Stimulated activated CD8-positive, alpha-beta memory T cell treated with anti-CD3 and anti-CD28 coated beads, Interleukin-2, amount 100 ng/mL, for 1 hour (primary cell): Measurements from ENCODE around the gene PLEKHG3.

Experiments
- DNase-seq, 2 donors: peaks; one replicate each; pipeline ENCODE4 v3.0.0-alpha.2; 2020; ENCODE audit warnings: low read depth in 2 of 2

Gene PLEKHG3

DNA sequence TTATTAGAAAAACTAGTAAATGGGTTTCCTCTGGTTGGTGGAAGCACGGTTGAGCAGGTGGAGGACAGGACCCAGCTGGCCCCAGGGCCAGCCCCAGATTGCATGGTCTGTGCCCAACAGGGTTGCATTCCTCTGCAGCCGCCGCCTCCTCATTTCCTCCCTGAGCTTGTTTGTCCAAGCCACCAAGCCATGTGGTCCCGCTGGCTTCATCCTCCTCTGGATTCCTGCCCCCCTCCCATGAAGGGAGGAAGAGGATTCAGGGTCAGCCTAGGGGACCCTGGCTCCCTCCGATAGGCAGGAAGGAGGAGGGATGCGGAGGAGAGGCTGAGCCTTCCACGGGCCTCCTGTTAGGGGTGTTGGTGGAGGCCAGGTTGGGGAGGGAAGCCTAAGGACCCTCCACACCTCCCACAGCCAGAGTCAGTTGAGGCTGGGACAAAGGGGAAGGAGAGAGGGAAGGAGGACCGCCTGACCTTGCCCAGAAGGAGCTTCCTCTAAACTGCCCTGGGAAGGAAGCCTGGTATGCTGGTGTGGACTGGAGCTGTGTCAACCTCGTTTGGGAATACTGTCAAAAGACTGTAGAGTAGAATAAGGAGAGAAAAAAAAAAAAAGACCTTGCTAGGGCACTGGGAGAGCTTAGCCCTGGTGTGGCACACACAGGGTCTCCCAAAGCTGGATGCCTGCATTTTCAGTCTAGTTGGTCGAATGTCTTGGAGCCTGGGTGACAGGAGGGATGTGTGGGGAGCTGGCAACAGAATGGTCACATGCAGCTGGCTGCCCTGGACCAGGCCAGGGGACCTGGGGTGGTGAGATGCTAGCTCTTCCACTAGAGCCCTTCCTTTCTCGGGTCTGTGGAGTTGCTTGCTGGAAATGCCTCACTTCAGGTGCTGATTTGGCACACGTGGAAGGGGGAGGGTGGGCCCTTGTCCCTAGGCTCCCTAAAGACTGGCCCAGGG is 42.4 kb downstream of the PLEKHG3 start:
- DNase-seq, result no peak

- DNase-seq, result no peak
Measured at GRCh38 chr14:64747327-64747726, 43.1 kb downstream of the PLEKHG3 start.

DNA sequence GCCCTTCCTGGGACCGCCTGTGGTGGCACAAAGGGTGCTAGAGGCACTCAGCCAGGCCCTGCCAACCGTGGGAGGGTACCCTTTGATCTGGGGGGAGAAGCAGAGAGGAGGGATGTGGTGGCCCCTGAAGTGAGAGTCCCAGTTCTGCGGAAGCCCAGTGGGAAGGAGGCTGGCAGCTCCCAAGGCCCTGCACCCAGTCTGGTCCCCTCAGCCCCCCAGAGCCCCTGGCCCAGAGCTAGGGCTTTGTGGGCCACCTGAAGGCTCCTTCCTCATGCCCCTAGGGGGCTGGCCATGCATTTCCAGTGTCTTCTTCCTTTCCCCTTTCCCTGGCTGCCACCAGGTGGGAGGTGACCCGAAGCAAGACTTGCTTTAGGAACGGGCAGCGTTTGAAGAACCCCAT is 44.3 kb downstream of the PLEKHG3 start:
- DNase-seq, result no peak

GRCh38 chr14:64748995-64749714 is 44.9 kb downstream of the PLEKHG3 start:
- DNase-seq, result no peak

DNA sequence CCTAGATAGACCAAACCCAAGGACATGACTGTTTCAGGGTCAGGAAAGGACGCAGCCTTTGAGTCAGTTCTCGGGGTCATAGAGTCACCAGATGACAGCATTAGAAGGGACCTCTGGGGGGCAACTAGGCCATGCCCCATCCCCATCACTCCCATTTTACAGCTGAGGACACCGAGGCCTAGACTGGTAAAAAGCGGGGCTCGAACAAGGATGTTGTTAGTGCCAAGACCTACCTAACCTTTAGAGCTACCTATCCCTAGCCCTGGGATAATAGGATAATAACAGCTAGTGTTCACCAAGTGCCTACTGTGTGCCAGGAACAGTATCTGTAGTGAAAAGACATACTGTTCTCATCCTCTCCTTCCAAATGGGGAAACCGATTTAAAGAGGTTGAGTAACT is 48.7 kb downstream of the PLEKHG3 start:
- no peak for DNase-seq

DNA sequence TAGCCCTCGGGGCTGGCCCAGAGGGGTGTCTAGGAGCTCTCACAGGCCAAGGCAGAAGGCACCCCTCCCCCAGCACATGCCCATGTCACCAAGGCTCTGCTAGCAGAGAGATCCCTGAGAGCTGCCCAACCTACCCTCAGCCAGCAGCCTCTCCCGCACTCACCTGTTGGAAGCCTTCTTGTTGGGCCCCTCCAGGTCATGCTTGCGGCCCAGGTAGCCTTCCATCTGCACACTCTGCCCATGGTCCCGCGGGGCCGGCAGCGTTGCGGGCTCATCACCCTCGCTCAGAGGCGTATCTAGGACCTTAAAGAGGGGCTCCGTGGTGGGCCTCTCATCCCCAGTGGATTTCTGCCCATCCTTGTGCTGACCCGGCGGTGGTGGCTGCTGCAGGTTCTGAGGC is 49.1 kb downstream of the PLEKHG3 start:
- no peak for DNase-seq

- DNase-seq, result no peak
Measured at GRCh38 chr14:64753999-64754398, 49.8 kb downstream of the PLEKHG3 start.

DNA sequence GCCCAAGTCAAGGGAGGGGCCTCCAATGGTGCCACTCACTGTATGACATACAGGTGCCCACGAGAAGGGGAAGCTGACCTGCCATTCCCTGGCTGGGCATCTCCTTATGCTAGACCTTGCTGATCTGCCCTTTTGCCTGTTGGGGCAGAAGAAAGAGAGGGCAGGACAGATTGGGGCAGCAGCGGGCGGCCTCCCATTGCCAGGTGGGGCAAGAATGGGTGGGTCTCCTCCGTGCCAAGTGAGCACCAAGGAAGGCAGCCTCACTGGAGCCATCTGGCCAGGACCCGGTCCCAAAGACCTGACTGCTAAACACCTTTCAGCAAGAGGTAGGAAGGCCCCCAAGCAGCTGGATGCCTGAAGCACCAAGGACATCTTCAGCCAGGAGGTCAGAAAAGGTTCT is 50.5 kb downstream of the PLEKHG3 start:
- no peak for DNase-seq

DNA sequence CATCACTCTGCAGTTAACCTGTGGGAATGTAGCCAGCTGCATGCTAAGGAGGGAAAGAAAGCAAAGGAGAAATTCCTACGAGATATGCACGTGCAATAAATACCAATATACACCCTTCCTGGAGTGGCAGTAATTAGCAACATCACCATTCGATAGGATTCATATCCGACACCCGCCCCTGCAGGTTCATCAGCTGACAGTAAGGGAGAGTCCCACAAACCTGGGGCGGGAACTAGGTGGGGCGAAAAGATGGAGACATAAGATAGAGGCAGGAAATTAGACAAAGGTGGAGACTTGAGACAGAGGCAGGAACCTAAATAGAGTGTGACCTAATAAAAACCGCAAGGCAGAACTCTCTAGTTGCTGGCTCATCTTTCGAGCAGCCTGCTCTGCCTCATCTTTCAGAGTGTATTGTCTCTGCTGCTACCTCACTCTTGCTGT is 51.6 kb downstream of the PLEKHG3 start:
- peak in 1 of 2 donors; percentile 34 for DNase-seq

GRCh38 chr14:64756712-64757111 is 52.5 kb downstream of the PLEKHG3 start:
- DNase-seq, result no peak

GRCh38 chr14:64757601-64758000 is 53.4 kb downstream of the PLEKHG3 start:
- no peak for DNase-seq

- no peak for DNase-seq
Measured at GRCh38 chr14:64758025-64758521, 53.8 kb downstream of the PLEKHG3 start.

GRCh38 chr14:64758691-64759554 is 54.7 kb downstream of the PLEKHG3 start:
- DNase-seq, result no peak

- no peak for DNase-seq
Measured at GRCh38 chr14:64759555-64759938, 55.3 kb downstream of the PLEKHG3 start.

- DNase-seq, result peak; percentile 15 to 17
Measured at GRCh38 chr14:64760146-64760755, 56.0 kb downstream of the PLEKHG3 start.

DNA sequence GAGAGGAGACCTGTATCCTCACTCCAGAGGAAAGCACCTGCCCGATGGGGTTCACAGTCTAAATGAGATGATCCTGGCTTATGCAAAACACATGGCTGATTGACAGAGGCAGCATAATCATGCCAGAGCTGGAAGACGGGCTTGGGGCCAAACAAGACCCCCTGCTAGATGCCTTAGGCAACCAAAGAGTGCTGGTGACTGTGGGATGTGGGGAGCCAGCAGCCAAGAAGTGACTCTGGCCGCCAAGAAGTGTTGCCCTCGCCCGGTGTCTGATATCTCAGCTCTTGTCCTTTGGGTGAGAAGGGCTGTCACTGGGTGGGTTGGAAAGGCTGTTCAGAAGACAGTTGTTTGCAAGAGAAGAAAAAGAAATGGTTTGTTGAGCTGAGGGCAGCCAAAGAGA is 56.7 kb downstream of the PLEKHG3 start:
- DNase-seq, result no peak

DNA sequence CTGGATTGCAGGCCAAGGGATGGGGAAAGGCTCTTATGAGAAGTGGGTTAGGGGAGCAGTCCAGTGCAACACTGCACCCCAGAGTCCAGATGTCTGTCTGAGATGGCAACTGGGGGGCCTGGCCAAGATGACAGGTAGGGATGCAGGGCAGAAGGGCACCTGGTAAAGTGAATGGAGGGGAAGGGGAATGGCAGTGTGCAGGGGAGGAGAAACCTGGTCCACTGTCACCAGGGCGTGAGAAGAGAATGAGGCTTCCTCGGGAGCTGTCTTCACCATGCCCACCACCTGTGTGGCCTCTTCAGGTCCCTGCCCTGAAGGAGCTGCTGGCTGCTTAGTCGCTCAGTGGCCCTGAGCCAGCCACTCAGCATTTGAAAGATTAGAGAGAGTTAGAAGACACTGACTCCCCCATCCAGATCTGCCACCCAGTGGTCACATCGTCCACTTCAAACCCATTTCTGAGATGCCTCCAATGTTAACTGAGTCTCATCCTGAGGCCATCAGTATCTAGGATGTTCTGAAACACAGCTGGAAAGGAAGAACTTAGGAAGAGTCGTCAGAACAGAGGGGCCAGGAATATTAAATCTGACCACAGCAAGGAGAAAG is 57.3 kb downstream of the PLEKHG3 start:
- no peak for DNase-seq

- peak in 1 of 2 donors; percentile 14 for DNase-seq
Measured at GRCh38 chr14:64762044-64763034, 58.1 kb downstream of the PLEKHG3 start.

DNA sequence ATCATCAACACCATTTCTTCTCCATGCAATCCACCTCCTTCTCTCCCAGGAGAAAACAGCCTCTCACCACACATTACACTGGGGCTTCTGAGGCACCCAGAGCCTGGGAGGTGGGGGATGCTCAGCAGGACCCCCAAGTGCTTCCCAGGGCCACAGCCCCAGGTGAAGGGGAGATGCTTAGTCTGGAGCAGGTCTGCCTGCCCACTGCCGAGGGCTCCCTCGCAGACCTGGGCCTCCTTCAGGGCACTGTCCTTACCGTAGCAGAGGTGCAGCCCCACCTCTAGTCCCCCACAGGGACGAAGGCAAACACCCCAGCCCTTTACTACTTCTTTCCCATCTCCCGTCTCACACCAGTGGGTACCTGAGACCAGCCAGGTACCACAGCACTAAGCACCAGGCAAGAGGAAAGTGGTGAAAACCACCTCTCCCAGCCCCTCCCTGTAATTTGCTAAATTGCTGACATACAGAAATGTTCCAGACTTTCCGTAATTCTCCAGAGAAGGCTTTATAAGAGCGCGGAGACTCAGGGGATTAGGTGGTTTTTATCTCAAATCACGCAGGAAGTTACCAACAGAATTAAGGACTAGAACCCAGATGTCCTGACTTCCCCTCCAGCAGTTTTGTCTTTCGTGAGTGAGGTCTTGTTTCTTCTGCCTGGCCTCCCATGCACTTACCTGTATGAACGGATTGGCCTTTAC is 59.0 kb downstream of the PLEKHG3 start:
- DNase-seq, result no peak
